ENCODE data around the gene ASCC1.

GRCh38 chr10:72082856-72083789 lies 133.0 kb downstream of the ASCC1 start:
- no peak for TF ChIP-seq FOXP4 (CRISPR knock-in tag; IDR thresholded peaks at IDR 0.05)
- no peak for TF ChIP-seq ZFX (CRISPR knock-in tag; IDR thresholded peaks at IDR 0.05; ENCODE audit: low read depth)
- TF ChIP-seq ZZZ3 (CRISPR knock-in tag; IDR thresholded peaks at IDR 0.05; ENCODE audit: borderline replicate concordance) = no peak
- TF ChIP-seq HDAC6 (IDR thresholded peaks at IDR 0.05; ENCODE audit: low read depth, low read length) = no peak
- no peak for TF ChIP-seq EZH2 (conservative IDR thresholded peaks at IDR 0.05; ENCODE audit: low read depth, low read length)
- TF ChIP-seq ZFY (CRISPR knock-in tag; IDR thresholded peaks at IDR 0.05) = no peak
- TF ChIP-seq TAF15 (IDR thresholded peaks at IDR 0.05; ENCODE audit: low read depth, low read length, poor library complexity, severe bottlenecking) = no peak
- no peak for TF ChIP-seq ZNF639 (CRISPR knock-in tag; conservative IDR thresholded peaks at IDR 0.05)
- TF ChIP-seq MXD4 (CRISPR knock-in tag; IDR thresholded peaks at IDR 0.05) = no peak
- TF ChIP-seq XRCC5 (optimal IDR thresholded peaks at IDR 0.05; ENCODE audit: low read length) = no peak
- no peak for TF ChIP-seq JUND (CRISPR knock-in tag; IDR thresholded peaks at IDR 0.05)
- no peak for TF ChIP-seq POLR2A (IDR thresholded peaks at IDR 0.05; ENCODE audit: insufficient read depth in 1 of 2, low read depth in 2 of 2, low read length in 2 of 2)
- TF ChIP-seq MYPOP (CRISPR knock-in tag; IDR thresholded peaks at IDR 0.05) = no peak

All from HepG2 (cell line).